Muscle of leg (tissue), 11 donors: Measurements from ENCODE around the gene CD96. TPM values are rescaled to one million over a fixed set of nuclear protein-coding genes. Genes with fewer than 3 reads are reported as not detected.

Source experiments
- DNase-seq: peaks from one replicate; pipeline ENCODE4 v3.0.0; 2013
- H3K27ac ChIP-seq: one replicate; pipeline ENCODE4 v1.5.1; 2013; ENCODE audit warnings: mild to moderate bottlenecking, low read length, control low read depth
- H3K27me3 ChIP-seq: one replicate; pipeline ENCODE4 v1.6.1; 2013; ENCODE audit warnings: low read length; ENCODE audit not compliant: control insufficient read depth, insufficient read depth
- H3K36me3 ChIP-seq: one replicate; pipeline ENCODE4 v1.6.1; 2013; ENCODE audit warnings: low read length; ENCODE audit not compliant: control insufficient read depth, insufficient read depth
- H3K4me1 ChIP-seq: one replicate; pipeline ENCODE4 v1.6.1; 2013; ENCODE audit warnings: low read length; ENCODE audit not compliant: control insufficient read depth, insufficient read depth
- H3K4me3 ChIP-seq: one replicate; pipeline ENCODE4 v1.5.1; 2013; ENCODE audit warnings: low read length, control low read depth
- H3K9me3 ChIP-seq: replicated peaks from 2 replicates; pipeline ENCODE4 v1.6.1; 2013; ENCODE audit warnings: low read depth, low read length; ENCODE audit not compliant: control insufficient read depth
- WGBS: methylation state at CpG from one replicate; pipeline ENCODE4 v1.1.5; 2013; ENCODE audit warnings: missing lambda C conversion rate; ENCODE audit not compliant: insufficient coverage; 5-methylcytosine and 5-hydroxymethylcytosine counted together
- polyA plus RNA-seq, 8 donors: library from polyadenylated mRNA; unstranded; fragments of 120-200 nt; gene quantifications; one replicate each; pipeline versions ENCODE4 v1.2.1 to v1.2.3, GENCODE V29; 2013; ENCODE audit warnings: inconsistent platforms in 1 of 8, low replicate concordance in 1 of 8; ENCODE audit not compliant: insufficient read length in 8 of 8, insufficient read depth in 1 of 8
- total RNA-seq: library from RNA; stranded (reverse); fragments of 120-200 nt; gene quantifications from one replicate; pipeline ENCODE4 v1.2.4, GENCODE V29; 2013

The CD96 gene
- total and polyA plus RNA-seq, 9 donors: 0.22 to 0.48 (median 0.35) TPM

DNA sequence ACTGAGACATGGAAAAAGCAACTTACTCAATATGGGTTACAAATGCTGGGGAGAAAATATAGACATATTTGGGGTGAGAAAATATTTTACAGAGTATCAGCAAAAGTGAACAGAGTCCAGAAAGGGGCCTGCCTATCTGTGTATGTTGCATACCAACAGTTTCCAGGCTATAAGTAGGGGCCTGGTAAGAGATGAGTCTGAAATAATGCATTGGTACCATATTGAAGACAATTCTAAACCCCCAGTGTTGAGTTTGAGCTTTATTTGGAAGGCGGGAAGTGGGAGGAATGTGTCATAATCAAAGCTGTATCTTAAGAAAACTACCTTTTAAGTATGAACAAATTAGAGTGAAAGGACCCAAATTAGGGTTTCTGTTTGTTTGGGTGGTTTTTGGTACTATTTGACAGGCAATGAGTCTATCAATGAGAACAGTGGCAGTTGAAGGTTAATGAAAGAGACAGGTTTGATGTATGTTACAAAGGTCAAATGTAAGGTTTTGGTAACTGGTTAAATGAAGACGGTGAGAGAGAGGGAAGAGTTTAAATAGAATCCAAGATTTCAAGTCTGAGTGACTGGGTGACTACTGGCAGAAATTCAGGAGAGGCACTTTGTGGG lies 159.4 kb downstream of the CD96 start:
- H3K4me3 ChIP-seq: no peak overlapping the region
- WGBS: 53% methylated on average over 1 of the region's 2 CpGs
- no peak overlapping the region for H3K27ac ChIP-seq
- H3K36me3 ChIP-seq: no peaks in the 10 kb centered on the region
- no peaks in the 10 kb centered on the region for H3K4me1 ChIP-seq
- no peaks in the 10 kb centered on the region for H3K9me3 ChIP-seq
- DNase-seq: no peak
- H3K27me3 ChIP-seq: no peaks in the 10 kb centered on the region

Other genes starting within 250 kb of the CD96 start
- gene ZBED2, start 53.1 kb downstream of the CD96 start, total RNA-seq: not detected
- under 1 TPM in 1 of 8 donors, not detected in 7; 0.07 TPM for gene ZBED2, start 53.1 kb downstream of the CD96 start, polyA plus RNA-seq
- 0.58 TPM for gene PLCXD2, start 132.5 kb downstream of the CD96 start, total RNA-seq
- under 1 TPM; 0.53 to 0.99 (median 0.87) TPM for gene PLCXD2, start 132.5 kb downstream of the CD96 start, polyA plus RNA-seq